OCI-LY3 (cell line): ENCODE measurements around the gene PHLPP2.
"Not testable (repeated sequence)": the region's sequence is repeated elsewhere in the genome, so short reads cannot be mapped to it uniquely, and the experiment has no call there.

ENCODE experiments used
- H2AFZ ChIP-seq: fragments of 200-600, 300-600 bp; shearing (Covaris generic); 2 replicates; pipeline ENCODE4 v1.6.0; 2014; ENCODE audit warnings: antibody characterized with exemption, low read depth, low read length
- H3K27ac ChIP-seq: fragments of 200-600, 300-600 bp; sonication (generic); 2 replicates; pipeline ENCODE4 v1.5.1; 2014; ENCODE audit warnings: mild to moderate bottlenecking, low read length, moderate library complexity, mixed read lengths
- H3K27me3 ChIP-seq: fragments of 200-600, 300-600 bp; sonication (generic); 2 replicates; pipeline ENCODE4 v1.6.1; 2014; ENCODE audit warnings: low read depth, low read length, mixed read lengths
- H3K36me3 ChIP-seq: fragments of 200-600, 300-600 bp; sonication (generic); replicated peaks from 2 replicates; pipeline ENCODE3; 2014; ENCODE audit warnings: low read depth, low read length, mixed read lengths
- H3K4me1 ChIP-seq: fragments of 300-600, 200-600 bp; sonication (generic); 2 replicates; pipeline ENCODE4 v1.6.1; 2014; ENCODE audit warnings: low read length, mixed read lengths
- H3K4me2 ChIP-seq: fragments of 200-600, 300-600 bp; sonication (generic); 2 replicates; pipeline ENCODE4 v1.6.1; 2014; ENCODE audit warnings: low read length, mixed read lengths
- H3K4me3 ChIP-seq: fragments of 300-600, 200-600 bp; sonication (generic); 2 replicates; pipeline ENCODE4 v1.5.1; 2014; ENCODE audit warnings: antibody characterized with exemption, mild to moderate bottlenecking, low read length, moderate library complexity
- H3K79me2 ChIP-seq: fragments of 300-600, 200-600 bp; shearing (Covaris generic); 2 replicates; pipeline ENCODE4 v1.6.1; 2014; ENCODE audit warnings: mild to moderate bottlenecking, low read length, mixed read lengths
- H3K9ac ChIP-seq: fragments of 300-600, 200-600 bp; shearing (Covaris generic); 2 replicates; pipeline ENCODE4 v1.6.0; 2014; ENCODE audit warnings: mild to moderate bottlenecking, low read length, moderate library complexity
- H3K9me3 ChIP-seq: fragments of 200-600, 300-600 bp; shearing (Covaris generic); 2 replicates; pipeline ENCODE4 v1.6.1; 2014; ENCODE audit warnings: low read length, mixed read lengths; ENCODE audit not compliant: insufficient read depth
- H4K20me1 ChIP-seq: fragments of 200-600, 300-600 bp; sonication (generic); 2 replicates; pipeline ENCODE4 v1.6.1; 2016; ENCODE audit warnings: low read length, mixed read lengths; ENCODE audit not compliant: insufficient read depth
- EZH2phosphoT487 ChIP-seq: fragments of 200-600 bp; shearing (Covaris generic); IDR thresholded peaks from 2 replicates; pipeline ENCODE4 v1.6.1; 2018; ENCODE audit warnings: antibody characterized with exemption, mixed run types, low read depth
- TF ChIP-seq, protein P1 (sequence below): fragments of 200-600, 300-600 bp; sonication (generic); IDR thresholded peaks from 2 replicates; pipeline ENCODE4 v1.5.1; 2014; ENCODE audit warnings: antibody characterized with exemption, low read length, low read depth

Gene PHLPP2

DNA sequence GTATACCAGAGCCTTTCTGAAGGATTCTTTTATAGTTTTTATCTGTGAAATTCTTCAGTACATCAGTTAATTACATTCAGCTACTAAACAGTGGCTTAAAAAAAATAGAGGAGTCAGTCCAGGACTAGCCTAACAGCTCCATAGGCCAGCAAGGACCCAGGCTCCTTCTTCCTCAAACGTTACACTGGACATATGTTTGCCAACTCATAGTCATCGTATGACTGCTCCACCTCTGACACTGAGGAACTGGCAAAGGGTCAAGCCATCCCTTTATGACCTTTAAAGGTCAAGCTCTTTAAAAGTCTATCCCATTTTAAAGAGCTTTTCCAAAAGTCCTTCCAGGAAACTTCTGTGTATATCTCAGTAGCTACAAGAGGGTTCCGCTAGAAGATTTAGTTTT is 36.6 kb downstream of the PHLPP2 start:
- no peaks in the 10 kb centered on the region for H4K20me1 ChIP-seq
- TF ChIP-seq, protein P1, sequence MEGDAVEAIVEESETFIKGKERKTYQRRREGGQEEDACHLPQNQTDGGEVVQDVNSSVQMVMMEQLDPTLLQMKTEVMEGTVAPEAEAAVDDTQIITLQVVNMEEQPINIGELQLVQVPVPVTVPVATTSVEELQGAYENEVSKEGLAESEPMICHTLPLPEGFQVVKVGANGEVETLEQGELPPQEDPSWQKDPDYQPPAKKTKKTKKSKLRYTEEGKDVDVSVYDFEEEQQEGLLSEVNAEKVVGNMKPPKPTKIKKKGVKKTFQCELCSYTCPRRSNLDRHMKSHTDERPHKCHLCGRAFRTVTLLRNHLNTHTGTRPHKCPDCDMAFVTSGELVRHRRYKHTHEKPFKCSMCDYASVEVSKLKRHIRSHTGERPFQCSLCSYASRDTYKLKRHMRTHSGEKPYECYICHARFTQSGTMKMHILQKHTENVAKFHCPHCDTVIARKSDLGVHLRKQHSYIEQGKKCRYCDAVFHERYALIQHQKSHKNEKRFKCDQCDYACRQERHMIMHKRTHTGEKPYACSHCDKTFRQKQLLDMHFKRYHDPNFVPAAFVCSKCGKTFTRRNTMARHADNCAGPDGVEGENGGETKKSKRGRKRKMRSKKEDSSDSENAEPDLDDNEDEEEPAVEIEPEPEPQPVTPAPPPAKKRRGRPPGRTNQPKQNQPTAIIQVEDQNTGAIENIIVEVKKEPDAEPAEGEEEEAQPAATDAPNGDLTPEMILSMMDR, result no peak
- no peak for TF ChIP-seq EZH2phosphoT487
- H3K4me2 ChIP-seq, result no peak overlapping the region
- H3K79me2 ChIP-seq, result no peaks in the 10 kb centered on the region
- H3K9ac ChIP-seq, result no peak overlapping the region
- no peaks in the 10 kb centered on the region for H3K27me3 ChIP-seq
- no peaks in the 10 kb centered on the region for H3K9me3 ChIP-seq
- H3K4me3 ChIP-seq, result no peak overlapping the region
- no peak overlapping the region for H2AFZ ChIP-seq
- H3K27ac ChIP-seq, result no peak overlapping the region
- peaks cover 7% of the 10 kb centered on the region for H3K36me3 ChIP-seq
- no peaks in the 10 kb centered on the region for H3K4me1 ChIP-seq

DNA sequence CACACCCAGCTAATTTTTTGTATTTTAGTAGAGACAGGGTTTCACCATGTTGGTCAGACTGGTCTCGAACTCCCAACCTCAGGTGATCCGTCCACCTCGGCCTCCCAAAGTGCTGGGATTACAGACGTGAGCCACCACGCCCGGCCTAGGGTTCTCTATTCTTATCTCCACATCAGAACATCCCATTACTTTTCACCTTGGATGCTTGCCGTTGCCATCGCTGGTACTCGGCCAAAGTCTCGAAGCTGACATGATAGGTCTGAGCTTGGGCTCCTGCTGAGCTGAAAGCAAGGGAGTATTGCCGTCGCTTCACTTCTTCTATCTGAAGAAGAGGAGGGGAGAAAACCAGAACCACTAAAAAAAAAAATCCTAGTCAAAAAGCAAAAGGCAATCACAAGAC is 40.2 kb downstream of the PHLPP2 start:
- H3K36me3 ChIP-seq, result not testable (repeated sequence)

DNA sequence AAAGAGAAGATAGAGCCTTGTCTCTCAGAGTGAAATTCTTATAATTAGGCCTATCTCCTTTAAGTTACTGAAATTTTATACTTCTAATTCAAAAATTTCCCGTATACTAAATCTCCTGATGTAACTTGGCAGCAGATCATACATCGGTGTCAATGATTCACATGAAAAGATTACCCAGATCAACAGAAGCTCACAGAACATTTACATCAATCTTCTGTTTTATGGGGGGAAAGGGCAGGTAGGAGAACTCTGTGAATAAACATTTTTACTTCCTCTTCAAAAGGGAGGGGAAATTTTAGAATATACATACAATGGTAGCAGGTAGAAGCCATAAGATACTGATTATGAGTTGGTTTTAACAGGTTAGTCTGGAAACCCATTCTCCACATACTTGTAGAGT is 43.1 kb downstream of the PHLPP2 start:
- H3K79me2 ChIP-seq, result no peaks in the 10 kb centered on the region
- no peak overlapping the region for H3K4me3 ChIP-seq
- peaks cover 4% of the 10 kb centered on the region for H3K36me3 ChIP-seq
- H3K9me3 ChIP-seq, result no peaks in the 10 kb centered on the region
- TF ChIP-seq, protein P1, result no peak
- H3K4me1 ChIP-seq, result no peaks in the 10 kb centered on the region
- H2AFZ ChIP-seq, result no peak overlapping the region
- no peak overlapping the region for H3K4me2 ChIP-seq
- H4K20me1 ChIP-seq, result no peaks in the 10 kb centered on the region
- no peak overlapping the region for H3K9ac ChIP-seq
- no peak overlapping the region for H3K27ac ChIP-seq
- H3K27me3 ChIP-seq, result no peaks in the 10 kb centered on the region

More for the DNA sequence above, 40.2 kb downstream of the PHLPP2 start:
- H3K79me2 ChIP-seq, H3K27me3 ChIP-seq, H3K4me1 ChIP-seq, H3K9me3 ChIP-seq, H3K27ac ChIP-seq, H3K4me2 ChIP-seq, H3K9ac ChIP-seq, H3K4me3 ChIP-seq, H2AFZ ChIP-seq, H4K20me1 ChIP-seq: not testable (repeated sequence)

DNA sequence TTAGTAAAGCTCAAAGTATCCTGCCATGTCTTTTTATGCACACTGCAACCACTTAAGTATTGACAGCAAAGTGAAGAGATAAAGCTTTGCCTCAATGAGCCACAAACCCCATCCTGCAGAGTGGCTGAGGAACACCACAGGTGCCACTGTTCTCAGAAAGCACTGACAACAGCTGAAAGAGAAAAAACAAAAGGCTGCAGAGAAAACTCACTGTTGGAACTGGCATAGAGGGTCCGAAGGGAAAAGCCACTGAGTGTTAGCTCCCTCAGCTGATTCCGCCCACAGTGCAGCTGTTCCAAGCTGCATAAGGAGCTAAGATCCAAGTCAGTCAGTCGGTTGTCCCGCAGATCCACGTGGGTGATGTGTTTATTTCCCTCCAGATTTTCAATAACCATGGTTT is 48.3 kb downstream of the PHLPP2 start:
- TF ChIP-seq, protein P1, result no peak
- no peak for TF ChIP-seq EZH2phosphoT487
- Histone ChIP-seq H3K9me3 (no peaks in the 10 kb centered on the region), H3K4me2 (no peak overlapping the region), H3K9ac (no peak overlapping the region), H3K4me3 (no peak overlapping the region), H3K27ac (no peak overlapping the region), H2AFZ (no peak overlapping the region), H3K79me2 (no peaks in the 10 kb centered on the region), H3K27me3 (no peaks in the 10 kb centered on the region), H3K4me1 (no peaks in the 10 kb centered on the region), H3K36me3 (peaks cover 20% of the 10 kb centered on the region), H4K20me1 (no peaks in the 10 kb centered on the region)

DNA sequence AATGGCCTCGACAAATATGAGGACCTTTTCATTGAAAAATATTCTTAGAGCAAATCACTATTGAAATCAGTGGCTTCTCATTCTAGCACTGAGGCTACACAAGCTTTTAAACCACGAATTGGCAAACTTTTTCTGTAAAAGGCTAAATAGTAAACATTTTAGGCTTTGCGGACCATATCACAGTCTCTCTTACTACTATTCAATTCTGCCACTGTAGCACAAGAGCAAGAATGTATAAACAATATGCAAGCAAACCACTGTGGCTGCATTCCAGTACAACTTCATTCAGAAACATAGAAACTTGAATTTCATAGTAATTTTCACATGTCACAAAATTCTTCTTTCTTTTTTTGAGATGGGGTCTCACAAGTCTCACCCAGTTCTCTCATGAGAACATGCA is 49.1 kb downstream of the PHLPP2 start:
- Histone ChIP-seq H3K27me3 (no peaks in the 10 kb centered on the region), H3K4me1 (no peaks in the 10 kb centered on the region), H3K9ac (no peak overlapping the region), H4K20me1 (no peaks in the 10 kb centered on the region), H3K4me3 (no peak overlapping the region), H3K36me3 (peaks cover 20% of the 10 kb centered on the region), H2AFZ (no peak overlapping the region), H3K9me3 (no peaks in the 10 kb centered on the region), H3K79me2 (no peaks in the 10 kb centered on the region), H3K4me2 (no peak overlapping the region), H3K27ac (no peak overlapping the region)
- TF ChIP-seq, protein P1, result no peak
- TF ChIP-seq EZH2phosphoT487, result no peak
